ENCODE results near the gene ZNF839.
"Not testable (repeated sequence)": the region's sequence is repeated elsewhere in the genome, so short reads cannot be mapped to it uniquely, and the experiment has no call there.

ZNF839 gene

DNA sequence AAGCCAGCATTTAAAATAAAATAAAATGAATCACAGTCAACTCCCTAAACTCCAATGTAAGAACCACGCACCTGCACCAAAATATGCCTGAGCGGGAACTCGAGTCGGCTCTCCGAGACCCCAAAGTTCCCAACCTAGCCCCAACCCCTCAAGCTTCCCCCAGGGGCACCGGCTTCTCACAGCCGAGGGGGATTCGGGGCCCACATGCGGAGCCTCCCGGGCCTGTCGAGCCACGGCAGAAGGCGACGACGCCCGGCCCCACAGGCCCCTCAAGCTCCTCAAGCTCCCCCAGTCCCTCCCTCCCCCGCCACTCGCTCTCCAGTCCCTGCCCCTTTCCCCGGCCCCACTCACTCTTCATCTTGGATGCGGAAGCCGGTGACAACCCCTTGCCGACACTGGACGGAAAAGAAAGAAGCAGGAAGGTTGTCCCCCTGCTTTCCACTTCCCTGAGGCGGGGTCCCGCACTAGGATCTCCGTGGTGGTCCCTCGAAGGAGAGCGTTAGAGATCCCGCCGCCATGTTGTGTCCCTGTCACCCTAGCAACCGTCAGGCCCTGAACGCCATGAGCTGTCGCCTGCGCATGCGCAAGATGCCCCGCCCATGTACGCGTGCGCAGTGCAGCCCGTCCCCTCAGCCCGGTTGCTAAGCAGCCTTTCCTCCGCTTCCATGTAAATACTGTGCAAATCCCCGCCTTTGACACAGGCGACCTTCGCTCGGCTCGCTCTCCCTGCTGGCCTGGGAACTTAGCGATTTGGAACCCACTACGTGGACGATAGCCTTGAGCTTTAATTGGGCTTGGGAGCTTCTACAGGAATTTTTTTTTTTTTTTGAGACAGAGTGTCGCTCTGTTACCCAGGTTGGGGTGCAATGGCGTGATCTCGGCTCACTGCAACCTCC is 14.7 kb upstream of the ZNF839 start, which contains the start of gene MOK:
MOK (minus strand) TSS at position 554 of the 896 bp plus-strand sequence; CDS start at position 358, 196 bp downstream.
- in situ Hi-C loops (cut with MboI; ENCODE audit: low sequenced_read_pairs), result no loop called here

DNA sequence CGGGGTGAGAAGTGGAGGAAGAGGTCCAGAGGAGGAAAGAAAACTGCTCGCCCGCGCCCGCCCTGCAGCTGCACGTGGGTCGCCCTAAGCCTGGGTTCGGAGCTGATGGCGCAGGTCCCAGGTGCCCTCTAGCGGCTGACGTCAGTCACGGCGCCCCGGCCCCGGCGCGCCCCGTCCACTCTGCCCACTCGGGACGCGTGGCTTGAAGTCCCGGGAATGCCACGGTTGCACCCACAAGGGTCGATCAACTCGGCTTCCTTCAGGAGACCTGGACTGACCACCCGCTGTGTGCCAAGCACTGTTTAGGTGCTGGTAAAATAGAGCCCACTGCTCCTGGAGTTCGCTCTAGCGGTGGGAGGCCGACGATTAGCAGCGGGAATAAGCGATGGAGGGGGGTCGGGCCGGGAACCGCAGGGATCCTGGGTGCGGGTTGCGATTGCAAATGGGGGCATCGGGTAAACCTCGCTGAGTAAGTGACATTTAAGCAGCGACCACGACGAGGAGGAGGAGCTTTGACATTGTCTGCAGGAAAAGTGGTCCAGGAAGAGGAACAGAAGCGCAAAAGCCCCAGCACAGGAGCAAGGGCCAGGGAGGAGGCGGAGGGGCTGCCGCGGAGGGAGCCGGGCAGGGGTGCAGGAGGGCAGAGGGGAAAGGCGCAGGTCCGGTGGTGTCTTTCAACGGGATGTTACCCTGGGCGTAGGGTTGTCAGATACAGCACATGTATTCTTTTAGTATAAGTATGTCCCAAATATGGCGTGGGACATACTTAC is 5.1 kb upstream of the ZNF839 start:
- in situ Hi-C loops (cut with MboI; ENCODE audit: low sequenced_read_pairs), result no loop called here

DNA sequence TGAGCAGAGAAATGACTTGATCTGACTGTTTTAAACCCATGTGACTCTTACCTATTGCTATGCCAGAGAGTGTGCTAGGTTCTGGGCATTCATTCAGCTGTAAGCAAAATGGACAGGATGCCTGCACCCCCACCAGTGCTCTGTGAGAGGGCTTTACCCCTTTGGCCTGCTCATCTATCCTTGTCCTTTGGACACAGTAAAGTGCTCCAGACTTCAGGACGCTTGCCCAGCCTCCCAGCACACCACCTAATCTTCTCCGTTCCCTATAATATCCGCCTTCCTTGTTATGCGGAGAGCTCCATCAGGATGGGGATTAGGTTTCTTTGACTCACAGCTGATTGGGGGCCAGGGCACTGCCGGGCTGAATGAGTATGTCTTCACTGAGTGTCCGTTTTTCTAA is 4.4 kb upstream of the ZNF839 start:
- in situ Hi-C loops (cut with MboI; ENCODE audit: low sequenced_read_pairs), result no loop called here

DNA sequence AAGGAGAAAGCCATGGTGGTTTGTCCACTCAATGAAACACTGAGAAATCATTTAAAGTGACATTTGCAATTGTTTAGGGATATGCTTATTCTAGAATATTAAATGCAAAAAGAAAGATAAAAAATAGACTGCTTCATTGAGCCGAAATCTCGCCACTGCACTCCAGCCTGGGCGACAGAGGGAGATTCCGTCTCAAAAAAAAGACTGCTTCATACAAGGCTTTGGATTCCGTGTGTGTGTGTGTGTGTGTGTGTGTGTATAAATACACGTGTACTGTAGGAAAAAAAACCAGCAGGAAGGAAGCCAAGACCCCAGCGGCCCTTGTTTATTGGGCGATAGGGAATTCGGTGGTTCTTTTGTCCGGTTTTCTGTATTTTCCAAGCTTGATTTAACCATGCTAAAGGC is 3.2 kb upstream of the ZNF839 start:
- in situ Hi-C loops (cut with MboI; ENCODE audit: low sequenced_read_pairs), result no loop called here

DNA sequence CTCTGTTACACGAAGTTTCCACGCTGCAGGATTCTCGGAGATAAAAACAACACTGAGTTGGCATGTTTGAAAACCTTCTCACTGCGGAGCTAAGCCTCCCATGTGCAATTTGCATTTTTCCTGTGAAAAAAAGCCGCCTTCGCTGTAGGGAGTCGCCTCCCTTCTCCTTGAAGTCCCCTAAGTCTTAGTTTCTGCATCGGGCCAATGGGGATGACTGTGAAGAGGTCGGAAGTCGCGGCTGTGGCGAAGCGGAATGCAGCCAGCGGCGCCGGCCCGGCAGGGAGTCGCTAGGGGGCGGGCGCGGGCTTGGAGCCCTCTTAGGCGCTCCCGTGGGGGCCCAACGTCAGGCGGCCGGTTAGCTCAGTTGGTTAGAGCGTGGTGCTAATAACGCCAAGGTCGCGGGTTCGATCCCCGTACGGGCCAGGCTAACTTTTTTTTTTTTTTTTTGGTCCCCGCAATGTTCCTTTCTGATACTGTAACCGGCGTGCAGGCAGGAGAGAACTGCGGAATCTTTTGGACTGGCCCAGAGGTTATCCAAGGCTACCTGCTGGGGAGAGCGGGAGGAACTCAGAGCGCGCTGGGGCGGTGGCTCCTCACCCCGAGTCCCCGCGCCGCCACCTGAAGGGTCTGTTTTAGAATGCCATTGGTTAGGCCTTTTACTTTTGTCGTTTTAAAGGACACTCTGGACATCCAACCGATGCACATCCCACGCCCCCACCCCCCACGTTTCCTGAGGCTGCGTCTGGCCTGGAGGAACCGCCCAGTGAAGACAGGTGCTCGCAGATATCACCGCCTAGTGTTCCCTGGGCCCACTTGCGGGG is 2.6 kb upstream of the ZNF839 start:
- in situ Hi-C loops (cut with MboI; ENCODE audit: low sequenced_read_pairs), result no loop called here

DNA sequence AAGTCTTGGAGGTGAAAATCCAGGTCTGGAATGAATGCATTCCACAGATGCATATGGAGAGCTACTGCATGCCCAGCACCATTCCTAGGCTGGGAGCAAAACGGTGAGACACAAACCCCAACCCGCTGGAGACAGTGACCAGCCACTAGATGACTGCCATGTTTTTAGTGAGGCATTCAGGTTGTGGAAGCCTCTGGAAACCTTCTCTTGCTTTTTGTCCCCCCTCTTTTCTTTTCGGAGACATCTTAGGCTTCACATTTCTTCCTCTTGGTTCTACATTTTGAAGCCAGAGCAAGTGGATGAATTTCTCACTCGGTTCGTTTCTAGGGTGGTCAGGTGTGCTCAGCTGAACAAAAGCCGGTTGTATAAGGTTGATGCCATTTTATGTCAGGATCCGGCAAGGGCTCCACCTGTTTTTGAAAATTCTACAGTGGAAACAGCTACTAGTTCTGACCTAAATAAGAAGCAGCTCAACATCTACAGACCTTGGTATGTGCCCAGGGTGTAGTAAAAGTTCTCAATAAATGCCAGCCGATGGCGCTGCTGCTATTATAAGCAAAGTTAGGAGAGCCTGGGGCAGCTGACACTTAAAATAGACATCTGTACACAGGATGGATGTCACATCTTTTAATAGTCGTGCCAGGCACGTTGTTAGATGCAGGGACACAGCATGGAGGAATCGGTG is 1.8 kb upstream of the ZNF839 start:
- in situ Hi-C loops (cut with MboI; ENCODE audit: low sequenced_read_pairs), result no loop called here

DNA sequence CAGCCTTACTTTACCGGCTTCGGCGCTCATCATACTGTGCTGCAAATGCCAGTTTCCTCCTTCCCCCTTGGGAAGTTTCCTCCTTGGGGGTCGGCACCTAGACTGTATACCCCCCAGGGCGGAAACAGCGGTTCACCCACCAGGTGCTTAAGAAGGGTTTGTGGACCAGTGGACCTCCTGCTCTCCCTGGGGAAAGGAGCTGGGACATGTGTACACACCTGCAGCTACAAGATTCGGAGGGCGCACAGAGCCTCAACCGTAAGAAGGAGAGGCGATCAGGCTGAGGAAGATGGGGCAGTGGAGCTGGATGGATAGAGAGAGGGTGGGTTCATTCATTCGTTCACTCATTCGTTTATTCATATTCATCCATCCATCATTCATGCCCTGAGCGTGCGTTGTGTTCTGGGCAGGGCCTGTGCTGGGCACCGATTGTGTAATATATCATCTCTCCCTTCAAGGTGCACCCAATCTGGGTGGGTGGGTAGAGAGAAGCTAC is 717 bp upstream of the ZNF839 start:
- in situ Hi-C loops (cut with MboI; ENCODE audit: low sequenced_read_pairs), result no loop called here

DNA sequence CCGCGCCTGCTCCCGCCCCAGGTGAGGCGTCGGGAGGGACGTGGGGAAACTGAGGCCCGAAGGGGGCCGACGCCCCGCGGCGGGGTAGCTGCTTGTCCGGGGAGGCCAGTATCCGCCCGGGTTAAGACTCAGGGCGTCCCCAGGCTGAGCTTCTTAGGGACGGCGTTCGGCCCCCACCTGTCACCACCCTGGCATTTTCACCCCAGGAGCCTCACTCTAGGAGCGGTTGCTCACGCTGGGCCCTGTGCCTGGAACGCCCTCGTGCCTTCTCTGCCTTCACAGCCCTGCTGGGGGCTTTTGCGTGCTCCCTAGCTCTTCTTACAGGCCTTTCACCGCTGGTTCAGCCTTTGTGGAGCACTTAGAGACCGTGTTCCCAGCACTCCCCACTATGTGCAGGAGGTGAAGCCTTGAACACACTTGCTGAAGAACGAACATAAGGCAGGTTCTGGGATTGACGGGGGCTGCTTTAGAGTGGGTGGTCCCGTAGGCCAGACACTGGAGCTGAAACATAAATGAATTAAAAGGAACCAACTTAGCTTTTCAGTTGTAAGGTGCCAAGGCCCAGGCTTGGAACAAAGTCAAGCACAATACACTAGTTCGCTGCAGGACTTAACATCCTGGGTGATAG is 601 bp downstream of the ZNF839 start:
- in situ Hi-C loops (cut with MboI; ENCODE audit: low sequenced_read_pairs), result no loop called here

DNA sequence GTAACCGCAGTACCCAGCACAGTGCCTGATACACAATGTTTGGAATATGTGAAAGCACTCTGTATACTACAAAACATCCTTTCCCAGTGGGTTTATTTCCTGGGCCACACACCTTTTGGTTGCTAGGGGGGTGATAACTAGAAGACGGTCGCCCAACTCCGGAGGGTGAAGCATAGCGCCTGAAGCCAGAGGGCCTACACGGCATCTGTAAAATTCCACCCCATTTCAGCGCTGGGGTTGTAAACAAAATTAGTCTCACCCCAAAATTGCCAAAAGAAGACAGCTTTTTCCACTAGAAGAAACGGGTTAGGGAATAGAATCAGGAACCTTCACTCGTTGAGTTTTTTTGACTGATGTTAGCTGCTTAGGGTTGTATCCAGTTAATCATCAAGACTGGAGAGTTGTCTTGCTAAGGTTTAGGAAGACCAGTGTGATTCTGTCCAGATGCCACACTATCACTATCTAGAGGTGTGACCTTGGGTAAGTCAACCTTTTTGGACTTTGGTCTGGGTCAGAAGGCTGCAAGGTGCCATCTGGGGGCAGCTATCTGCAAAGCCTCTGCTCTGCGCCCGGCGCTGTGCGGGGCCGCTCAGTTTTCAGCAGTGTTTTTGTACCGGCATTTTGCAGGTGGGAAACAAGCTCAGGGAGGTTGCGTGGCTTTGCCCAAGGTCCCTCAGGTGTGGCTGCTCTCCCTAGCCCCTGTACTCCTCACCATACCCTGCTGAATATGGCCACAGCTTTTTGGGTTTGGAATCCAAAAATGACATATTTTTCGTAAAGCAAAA is 1.3 kb downstream of the ZNF839 start:
- in situ Hi-C loops (cut with MboI; ENCODE audit: low sequenced_read_pairs), result no loop called here

DNA sequence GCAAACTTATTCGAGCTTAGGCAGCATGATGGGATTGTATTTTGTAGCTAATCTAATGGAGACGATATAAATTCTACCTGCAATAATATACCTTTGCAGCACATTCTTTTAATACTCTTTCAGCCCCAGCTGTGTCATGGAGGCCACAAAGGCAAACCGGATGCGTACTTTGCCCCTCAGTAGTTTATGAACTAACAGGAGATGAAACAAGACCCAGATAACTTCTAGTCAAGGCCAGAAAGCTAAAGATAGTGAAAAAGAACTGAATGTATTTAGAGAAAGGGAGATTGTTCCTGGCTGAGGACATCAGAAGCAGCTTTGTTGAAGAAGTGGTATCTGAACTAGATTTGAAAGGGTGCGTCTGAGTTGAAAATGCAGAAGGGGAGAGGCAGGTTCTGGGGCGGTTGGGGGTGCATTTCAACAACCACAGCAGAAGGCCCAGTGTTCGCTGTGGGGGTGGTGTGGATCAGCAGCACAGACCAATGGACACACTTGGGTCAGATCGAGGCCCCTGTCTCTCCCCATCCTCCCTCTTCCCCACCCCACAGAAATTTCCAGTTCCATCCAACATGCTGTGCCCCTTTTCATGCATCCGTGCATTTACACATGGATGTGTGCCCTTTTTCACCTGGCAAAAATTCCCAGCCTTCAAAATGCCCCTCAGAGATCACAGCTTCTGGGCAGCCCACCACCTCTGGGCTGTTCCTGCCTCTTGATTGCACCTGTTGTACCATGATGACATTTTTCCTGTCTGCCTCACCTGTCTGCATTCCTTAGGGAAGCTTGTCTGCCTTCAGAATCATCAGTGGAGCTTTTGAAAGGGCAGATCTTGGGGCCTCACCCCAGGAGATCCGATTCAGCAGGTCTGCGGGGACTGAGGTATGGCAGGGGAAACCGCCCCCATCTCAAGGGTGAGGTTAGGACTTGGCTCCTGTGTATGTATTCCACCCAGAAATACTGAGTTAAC is 2.2 kb downstream of the ZNF839 start:
- in situ Hi-C loops (cut with MboI; ENCODE audit: low sequenced_read_pairs), result no loop called here

DNA sequence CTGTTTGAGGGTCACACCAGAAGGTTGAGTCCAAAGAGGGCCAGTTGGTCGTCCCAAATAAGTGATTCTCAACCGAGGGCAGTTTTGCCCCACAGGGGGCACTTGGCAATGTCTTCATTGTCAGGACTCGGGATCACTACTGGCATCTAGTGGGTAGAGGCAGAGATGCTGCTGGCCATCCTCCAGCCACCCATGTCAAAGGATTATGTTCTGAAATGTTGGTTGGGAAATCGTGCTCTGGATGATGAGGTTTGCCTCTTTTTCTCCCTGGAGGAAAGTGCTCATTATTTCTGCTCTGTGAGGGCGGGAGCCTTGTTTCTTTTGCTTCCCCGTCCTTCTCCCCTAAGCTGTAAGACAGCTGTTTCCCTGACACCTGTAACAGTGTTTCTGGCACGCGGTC is 3.6 kb downstream of the ZNF839 start:
- in situ Hi-C loops (cut with MboI; ENCODE audit: low sequenced_read_pairs), result no loop called here

DNA sequence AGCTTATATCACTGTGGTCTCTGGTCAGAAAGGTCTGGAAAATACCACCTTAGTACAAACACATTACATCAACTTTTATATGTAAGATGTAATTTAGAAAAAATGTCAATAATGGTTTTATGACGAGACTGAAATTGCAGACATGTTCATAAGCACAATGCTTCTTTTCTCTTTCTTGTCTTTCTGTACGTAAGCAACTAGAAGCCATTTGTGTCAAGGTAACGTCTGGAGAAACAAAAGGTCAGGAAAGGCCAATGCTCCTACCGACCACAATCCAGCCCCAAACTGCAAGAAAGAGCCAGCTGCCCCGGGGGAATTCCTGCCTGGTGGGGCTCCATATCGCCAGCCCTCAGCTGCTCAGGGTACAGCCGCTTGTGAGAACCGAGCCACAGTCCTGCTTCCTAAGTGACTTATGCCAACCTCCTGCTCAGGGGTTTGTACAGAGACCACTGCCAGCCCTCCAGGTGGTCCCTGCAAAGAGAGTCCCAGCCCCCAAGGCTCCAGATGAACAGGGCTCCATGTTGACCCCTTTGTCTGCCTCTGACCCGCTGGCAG is 6.3 kb downstream of the ZNF839 start:
- in situ Hi-C loops (cut with MboI; ENCODE audit: low sequenced_read_pairs), result no loop called here

DNA sequence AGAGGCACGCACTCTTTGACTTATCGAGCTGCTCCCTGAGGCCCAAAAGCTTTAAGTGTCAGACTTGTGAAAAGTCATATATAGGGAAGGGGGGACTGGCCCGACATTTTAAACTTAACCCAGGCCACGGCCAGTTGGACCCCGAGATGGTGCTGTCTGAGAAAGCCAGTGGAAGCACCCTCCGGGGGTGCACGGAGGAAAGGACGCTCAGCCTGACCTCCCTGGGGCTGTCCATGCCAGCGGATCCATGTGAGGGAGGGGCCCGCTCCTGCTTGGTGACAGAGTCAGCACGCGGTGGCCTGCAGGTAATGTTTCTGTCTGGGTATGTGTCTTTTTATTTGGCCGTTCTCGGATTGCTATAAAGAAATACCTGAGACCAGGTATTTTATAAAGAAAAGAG is 7.0 kb downstream of the ZNF839 start:
- in situ Hi-C loops (cut with MboI; ENCODE audit: low sequenced_read_pairs), result no loop called here

DNA sequence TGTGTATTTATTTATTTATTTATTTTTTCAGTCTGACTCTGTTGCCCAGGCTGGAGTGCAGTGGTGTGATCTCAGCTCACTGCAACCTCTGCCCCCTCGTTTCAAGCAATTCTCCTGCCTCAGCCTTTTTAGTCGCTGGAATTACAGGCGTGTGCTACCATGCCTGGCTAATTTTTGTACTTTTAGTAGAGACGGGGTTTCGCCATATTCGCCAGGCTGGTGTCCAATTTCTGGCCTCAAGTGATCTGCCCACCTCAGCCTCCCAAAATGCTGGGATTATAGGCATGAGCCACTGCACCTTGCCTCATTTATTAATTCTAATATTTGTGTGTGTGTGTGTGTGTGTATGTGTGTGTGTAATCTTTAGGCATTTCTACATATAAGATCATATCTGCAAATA is 9.8 kb downstream of the ZNF839 start:
- in situ Hi-C loops (cut with MboI; ENCODE audit: low sequenced_read_pairs), result not testable (repeated sequence)

DNA sequence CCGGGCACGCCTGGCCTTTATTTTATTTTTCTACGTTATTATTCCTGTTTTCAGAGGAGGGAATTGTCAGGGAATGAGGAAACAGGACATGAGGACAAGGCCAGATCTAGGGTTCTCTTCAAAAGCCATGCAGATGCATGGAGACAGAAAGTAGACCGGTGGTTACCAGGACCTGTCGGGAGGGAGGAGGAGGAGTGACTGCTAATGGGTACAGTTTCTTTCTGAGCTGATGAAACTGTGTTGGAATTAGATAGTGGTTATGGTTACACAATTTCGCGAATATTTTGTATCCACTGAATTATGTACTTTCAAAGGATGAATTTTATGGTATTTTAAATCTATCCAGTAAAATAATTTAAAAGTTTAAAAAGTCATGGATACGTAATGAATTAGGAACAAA is 11.3 kb downstream of the ZNF839 start:
- in situ Hi-C loops (cut with MboI; ENCODE audit: low sequenced_read_pairs), result no loop called here

DNA sequence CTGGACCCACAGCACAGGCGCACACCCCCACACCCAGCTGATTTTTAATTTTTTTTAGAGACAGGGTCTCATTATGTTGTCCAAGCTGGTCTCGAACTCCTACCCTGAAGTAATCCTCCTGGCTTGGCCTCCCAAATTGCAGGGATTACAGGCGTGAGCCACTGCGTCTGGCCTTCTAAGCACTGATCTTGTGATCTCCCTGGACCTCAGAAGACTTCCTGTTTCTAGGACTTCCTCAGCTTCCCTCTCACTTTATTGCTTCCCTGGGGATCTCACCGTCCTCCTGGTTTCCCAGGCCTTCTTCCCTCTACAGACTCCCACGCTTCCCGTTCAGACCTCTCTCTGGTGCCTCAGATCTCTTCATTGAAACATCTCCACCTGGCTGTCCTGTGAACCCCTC is 13.8 kb downstream of the ZNF839 start:
- in situ Hi-C loops (cut with MboI; ENCODE audit: low sequenced_read_pairs), result no loop called here

DNA sequence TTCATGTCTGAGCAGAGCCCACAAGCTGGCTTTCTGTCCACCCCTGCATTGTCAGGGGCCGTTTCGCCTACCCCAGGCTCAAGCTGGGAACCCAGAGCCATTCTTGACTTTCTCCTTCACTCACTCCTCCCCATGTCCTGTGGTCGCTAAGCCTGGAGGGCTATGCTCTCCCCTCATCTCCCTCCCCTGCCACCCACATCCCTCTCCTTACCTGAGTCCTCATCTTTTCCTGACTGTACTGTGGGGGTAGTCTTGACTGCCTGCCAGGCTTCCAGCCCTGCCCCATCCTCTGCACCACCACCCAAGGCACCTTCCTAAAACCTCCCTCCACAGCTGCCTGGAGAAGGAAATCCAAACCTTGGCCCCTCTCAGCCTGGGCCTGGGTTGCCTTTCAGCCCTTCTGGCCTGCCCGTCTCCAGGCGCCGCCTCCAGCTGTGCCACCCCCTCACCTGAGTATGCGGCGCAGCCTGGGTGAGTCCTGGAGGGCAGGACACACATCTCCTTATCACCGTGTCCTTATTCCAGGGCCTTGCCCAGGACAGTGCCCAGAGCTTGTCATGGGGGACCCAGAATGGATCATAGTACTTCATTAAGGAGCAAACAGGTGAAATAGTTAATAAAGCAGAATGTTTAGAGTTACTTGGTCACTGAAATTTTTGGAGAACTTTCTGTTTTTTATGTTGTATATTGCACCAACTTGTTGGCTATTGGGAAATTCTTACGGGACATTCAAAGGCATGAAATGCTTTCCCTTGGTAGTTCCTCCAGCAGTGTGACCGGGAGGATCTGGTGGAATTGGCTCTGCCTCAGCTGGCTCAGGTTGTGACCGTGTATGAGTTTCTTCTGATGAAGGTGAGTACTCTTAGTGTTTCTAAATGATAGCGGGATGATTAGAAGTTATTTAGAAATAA is 14.5 kb downstream of the ZNF839 start:
- in situ Hi-C loops (cut with MboI; ENCODE audit: low sequenced_read_pairs), result no loop called here
